NCI-H345 treated with DMSO at 0.1 percent for 48 hours (cell line): ENCODE measurements around the gene RAPH1.
A peak's percentile ranks its signal among the peaks of the same experiment; 100 is the strongest.
"Not testable (repeated sequence)": the region's sequence is repeated elsewhere in the genome, so short reads cannot be mapped to it uniquely, and the experiment has no call there.

Source experiments
- DNase-seq: peaks from one replicate; lab custom pipeline; 2025; ENCODE audit not compliant: unreplicated experiment; lab: John Stamatoyannopoulos, UW

Gene RAPH1

GRCh38 chr2:203547356-203547755 is 12.3 kb upstream of the RAPH1 start:
- no peak for DNase-seq

DNA sequence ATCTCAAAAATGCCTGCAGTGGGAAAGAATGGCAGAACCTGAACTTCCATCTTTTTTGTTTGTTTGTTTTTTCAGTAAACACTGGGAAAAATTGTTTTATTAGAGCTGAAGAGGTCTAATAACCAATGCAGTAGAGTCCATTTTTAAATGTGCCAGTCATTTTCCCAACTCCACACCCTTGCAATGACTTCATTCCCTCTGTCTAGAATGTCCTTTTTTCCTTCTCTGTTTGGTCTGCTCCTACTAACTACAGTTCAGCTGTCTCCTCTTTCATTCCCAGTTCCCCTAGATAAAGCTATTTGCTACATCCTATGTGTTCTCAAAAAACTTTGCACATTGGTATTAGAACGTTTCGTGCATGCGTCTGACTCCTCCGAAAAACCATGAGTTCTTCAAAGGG is 9.3 kb upstream of the RAPH1 start:
- no peak for DNase-seq

- no peak for DNase-seq
These were observed 8.8 kb upstream of the RAPH1 start for GRCh38 chr2:203543898-203544328.

- DNase-seq: not testable (repeated sequence)
These were observed 5.5 kb upstream of the RAPH1 start for GRCh38 chr2:203540598-203540997.

DNA sequence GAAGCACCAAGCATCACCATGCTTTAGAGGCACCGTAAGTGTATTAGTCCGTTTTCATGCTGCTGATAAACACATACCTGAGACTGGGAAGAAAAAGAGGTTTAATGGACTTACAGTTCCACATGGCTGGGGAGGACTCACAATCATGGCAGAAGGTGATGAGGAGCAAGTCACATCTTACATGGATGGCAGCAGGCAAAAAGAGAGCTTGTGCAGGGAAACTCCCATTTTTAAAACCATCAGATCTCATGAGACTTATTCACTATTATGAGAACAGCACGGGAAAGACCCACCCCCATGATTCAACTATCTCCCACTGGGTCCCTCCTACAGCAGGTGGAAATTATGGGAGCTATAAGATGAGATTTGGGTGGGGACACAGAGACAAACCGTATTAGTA is 3.1 kb upstream of the RAPH1 start:
- DNase-seq: not testable (repeated sequence)

DNA sequence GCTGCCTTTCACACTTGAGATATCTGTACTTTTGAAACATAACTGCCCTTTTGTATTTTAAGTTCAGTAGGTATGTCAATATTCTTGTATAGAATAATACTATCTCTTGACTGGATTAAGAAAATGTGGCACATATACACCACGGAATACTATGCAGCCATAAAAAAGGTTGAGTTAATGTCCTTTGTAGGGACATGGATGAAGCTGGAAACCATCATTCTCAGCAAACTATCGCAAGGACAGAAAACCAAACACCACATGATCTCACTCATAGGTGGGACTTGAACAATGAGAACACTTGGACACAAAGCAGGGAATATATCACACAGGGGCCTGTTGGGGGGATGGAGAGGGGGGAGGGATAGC is 1.5 kb upstream of the RAPH1 start:
- DNase-seq: not testable (repeated sequence)

- no peak for DNase-seq
These were observed 884 bp upstream of the RAPH1 start for GRCh38 chr2:203535784-203536585.

DNA sequence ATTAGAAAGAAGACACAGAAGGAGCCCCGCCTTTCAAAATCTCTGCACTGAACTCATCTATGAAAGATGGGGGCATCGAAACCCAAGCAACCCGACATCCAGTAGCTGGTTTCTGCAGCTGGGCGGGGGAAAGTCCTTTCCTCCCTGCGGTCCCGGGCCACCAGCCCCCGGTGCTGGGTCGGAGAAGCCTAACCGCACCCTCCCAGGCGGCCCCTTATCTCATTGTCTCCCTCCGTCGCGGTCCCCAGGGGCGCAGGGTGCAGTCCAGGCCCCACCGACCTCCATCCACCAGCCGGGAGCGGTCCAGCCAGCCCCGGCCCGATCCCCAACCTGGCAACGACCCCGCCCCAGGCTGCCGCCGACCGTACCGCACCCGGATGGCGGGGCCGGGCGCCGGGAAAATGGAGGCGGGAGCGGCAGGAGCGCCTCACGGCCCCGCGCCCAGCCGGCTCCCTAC is 452 bp downstream of the RAPH1 start:
- DNase-seq: peak; percentile 24

GRCh38 chr2:203533676-203534591 is 1.2 kb downstream of the RAPH1 start:
- DNase-seq: no peak

DNA sequence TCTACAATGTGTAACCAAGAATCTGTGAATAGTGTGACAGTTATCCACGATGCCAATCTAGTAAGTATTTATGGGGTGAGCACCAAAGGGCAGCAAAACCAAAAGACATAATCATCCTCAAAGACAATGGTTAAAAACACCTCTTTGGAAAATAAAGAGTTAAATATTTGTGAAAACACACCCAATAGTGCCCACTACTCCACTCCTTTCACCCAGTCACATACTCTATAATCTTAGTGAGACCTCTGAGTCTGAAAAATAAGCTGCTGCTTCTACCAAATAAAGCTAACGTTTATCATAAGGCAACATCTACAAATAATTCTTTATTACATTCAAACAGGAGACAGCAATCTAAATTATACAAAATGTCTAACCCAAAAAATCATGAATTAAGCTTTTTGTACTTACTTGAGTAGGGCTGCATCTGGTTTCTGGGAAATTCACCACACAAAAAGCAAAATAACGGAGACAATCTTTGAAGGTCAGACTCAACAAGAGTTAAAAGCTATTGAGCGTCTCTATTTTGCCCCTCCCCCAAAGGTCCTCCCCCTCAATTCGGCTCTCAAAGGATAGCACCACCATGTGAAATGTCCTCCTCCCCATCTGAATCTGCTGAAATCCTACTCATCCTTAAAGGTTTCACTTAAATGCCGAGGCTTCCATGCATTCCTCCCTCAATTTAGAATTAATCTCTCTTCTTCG is 2.0 kb downstream of the RAPH1 start:
- no peak for DNase-seq

DNA sequence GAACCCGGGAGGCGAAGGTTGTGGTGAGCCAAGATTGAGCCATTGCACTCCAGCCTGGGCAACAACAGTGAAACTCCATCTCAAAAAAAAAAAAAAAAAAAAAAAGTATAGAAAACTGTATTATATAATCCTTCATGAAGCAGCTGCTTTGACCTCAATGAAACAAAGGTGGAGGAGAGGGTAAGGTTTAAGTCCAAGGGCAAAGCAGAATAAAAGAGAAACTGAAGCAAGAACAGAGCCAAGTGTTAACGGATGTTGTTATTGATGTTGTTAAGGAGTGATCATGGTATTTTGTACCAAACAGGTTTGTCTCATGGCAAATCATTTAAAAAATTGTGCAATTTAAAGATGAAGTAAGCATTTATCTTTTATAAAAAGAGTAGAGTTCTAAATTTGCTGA is 7.4 kb downstream of the RAPH1 start:
- no peak for DNase-seq

GRCh38 chr2:203513268-203513667 is 21.8 kb downstream of the RAPH1 start:
- not testable (repeated sequence) for DNase-seq

DNA sequence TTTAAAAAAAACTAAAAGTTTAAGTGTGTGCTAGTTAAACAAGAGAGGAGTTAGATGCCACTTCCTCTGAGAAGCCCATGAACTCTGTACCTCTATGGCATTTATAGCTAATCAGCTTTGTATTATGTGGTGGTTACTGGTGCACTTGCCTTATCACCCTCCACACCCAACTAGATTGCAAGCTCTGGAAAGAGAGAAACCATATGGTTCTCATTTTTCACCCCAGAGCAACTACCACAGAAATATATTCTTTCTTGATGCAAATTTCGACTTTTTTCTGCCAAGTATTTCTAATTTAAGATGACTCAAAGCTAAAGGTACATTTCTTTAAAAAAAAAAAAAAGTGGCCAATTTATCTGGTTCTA is 24.2 kb downstream of the RAPH1 start:
- no peak for DNase-seq

- no peak for DNase-seq
These were observed 24.7 kb downstream of the RAPH1 start for GRCh38 chr2:203510256-203510940.

DNA sequence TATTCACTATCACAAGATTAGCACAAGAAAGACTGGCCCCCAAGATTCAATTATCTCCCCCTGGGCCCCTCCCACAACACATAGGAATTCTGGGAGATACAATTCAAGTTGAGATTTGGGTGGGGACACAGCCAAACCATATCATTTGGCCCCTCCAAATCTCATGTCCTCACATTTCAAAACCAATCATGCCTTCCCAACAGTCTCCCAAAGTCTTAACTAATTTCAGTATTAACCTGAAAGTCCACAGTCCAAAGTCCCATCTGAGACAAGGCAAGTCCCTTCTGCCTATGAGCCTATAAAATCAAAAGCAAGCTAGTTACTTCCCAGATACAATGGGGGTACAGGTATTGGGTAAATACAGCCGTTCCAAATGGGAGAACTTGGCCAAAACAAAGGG is 31.6 kb downstream of the RAPH1 start:
- DNase-seq: not testable (repeated sequence)

DNA sequence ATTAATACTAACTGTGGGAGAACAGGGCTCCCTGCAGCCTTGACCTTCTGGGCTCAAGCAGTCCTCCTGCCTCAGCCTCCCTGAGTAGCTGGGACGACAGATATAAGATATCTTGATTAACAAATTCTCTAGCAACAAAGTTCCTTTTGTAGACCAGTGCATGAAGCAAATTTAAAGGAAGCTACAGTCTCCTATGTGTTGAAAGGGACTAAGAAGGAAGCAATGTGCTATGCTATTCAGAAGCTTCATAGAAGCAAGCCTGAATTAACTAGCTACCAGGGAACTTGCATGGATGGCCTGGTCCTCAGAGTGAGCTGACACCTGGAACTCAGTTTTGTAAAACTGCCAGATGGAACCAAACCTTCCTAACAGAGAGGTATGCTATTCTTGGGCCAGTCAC is 33.2 kb downstream of the RAPH1 start:
- no peak for DNase-seq

DNA sequence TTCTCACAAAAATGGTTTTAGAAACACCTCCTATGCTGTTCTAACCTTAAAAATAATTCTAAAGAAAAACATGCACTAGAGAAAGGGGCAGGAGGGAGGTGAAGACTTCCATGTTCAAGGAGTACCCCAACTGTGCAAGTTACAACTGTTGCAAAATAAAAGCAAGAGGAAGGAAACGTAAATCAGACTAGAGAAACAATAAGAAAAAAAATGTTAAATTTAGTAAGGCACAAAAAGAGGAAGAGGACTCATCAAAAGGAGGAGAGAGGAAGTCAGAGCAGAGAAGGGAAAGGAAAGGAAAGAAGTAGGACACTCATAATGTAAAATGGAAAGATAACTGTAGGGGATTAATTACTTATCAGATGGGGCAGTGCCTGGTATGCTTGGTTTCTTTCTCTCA is 34.1 kb downstream of the RAPH1 start:
- DNase-seq: no peak

GRCh38 chr2:203500297-203500696 is 34.8 kb downstream of the RAPH1 start:
- DNase-seq: no peak

- DNase-seq: no peak
These were observed 36.9 kb downstream of the RAPH1 start for GRCh38 chr2:203498161-203498560.

DNA sequence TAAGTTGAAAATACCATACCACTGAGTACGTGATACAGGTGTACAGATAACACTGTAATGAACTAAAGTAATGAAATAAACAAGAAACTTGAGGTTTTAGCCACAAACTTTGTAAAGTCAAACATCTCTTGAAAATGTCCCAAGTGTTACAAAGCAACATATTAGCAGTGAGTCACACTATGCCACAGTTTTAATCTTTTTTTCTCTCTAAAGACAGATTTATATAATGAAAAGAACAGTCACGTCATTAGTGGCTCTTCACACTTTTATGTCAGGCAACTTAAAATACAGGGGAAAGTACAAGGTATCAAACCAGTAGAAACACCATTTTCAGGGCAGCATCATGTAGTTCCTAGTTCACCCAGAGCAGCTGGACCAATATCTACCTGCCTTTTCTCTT is 42.1 kb downstream of the RAPH1 start:
- DNase-seq: no peak

- no peak for DNase-seq
These were observed 44.7 kb downstream of the RAPH1 start for GRCh38 chr2:203490391-203490790.
